HCT116 (cell line): ENCODE data around the gene POFUT2. TPM values are rescaled to one million over a fixed set of nuclear protein-coding genes. Genes with fewer than 3 reads are reported as not detected.

Experiments
- ATAC-seq: fragments of 200-7000 bp; cut with Tn5 transposase; 2 replicates; pipeline ENCODE4 v1.9.1; 2020; ENCODE audit warnings: mild to moderate bottlenecking, moderate library complexity
- BruUV-seq: library from RNA; stranded (reverse); fragments of 400-500 nt; replicated peaks from 2 replicates; lab custom pipeline; 2021; lab: Mats Ljungman, UMichigan
- CTCF ChIA-PET: fragments of 300-600 bp; sonication (Branson Sonifier 250); formaldehyde crosslinking; loops from one replicate; lab custom pipeline; 2021; ENCODE audit warnings: antibody characterized with exemption; lab: Charles Lee
- POLR2A ChIA-PET: fragments of 300-600, 350-600 bp; sonication (Branson Sonifier 250); formaldehyde crosslinking; loops from one replicate; lab custom pipeline; 2021; ENCODE audit warnings: antibody characterized with exemption; lab: Charles Lee
- RAD21 ChIA-PET, 2 experiments: fragments of 300-600 bp; sonication (Branson Sonifier 250); formaldehyde crosslinking; loops; one replicate each; lab custom pipeline; 2023; ENCODE audit warnings: low total read pairs in 2 of 2; ENCODE audit not compliant: uncharacterized antibody in 2 of 2, unreplicated experiment in 2 of 2, low non-redundant PET in 1 of 2; lab: Charles Lee
- DNase-seq: peaks from one replicate; pipeline ENCODE4 v3.0.0-alpha.2; 2010; ENCODE audit warnings: low read depth, low spot score
- H2AFZ ChIP-seq: fragments of 200-600 bp; shearing (Covaris generic), sonication (generic); 2 replicates; pipeline ENCODE4 v1.6.1; 2017; ENCODE audit warnings: low read depth, mixed run types, mixed read lengths, antibody characterized with exemption, low read length; ENCODE audit not compliant: poor library complexity, severe bottlenecking
- H3K27ac ChIP-seq: 2 replicates; pipeline ENCODE4 v1.5.1; 2012; ENCODE audit warnings: low read depth, low read length
- H3K27me3 ChIP-seq: fragments of 200-600 bp; sonication (generic); 2 replicates; pipeline ENCODE4 v1.6.1; 2016; ENCODE audit warnings: mixed run types, low read length, mixed read lengths; ENCODE audit not compliant: insufficient read depth
- H3K36me3 ChIP-seq, 2 experiments: fragments of 200-500 bp in 1 of 2; fragments of 200-600 bp in 1 of 2; sonication (Bioruptor generic) in 1 of 2; sonication (generic) in 1 of 2; 2 replicates each; pipeline versions ENCODE4 v1.5.1 to v1.6.1; 2014 to 2016; ENCODE audit warnings: low read length in 2 of 2, inconsistent platforms in 1 of 2, mixed read lengths in 1 of 2, mixed run types in 1 of 2; ENCODE audit not compliant: insufficient read depth in 2 of 2, control insufficient read depth in 1 of 2
- H3K4me1 ChIP-seq, 2 experiments: fragments of 200-600 bp in 1 of 2; sonication (generic) in 1 of 2; 2 replicates each; pipeline versions ENCODE4 v1.5.1 to v1.6.1; 2012 to 2017; ENCODE audit warnings: low read length in 2 of 2, inconsistent platforms in 1 of 2, mild to moderate bottlenecking in 1 of 2, mixed read lengths in 1 of 2, mixed run types in 1 of 2, moderate library complexity in 1 of 2; ENCODE audit not compliant: insufficient read depth in 2 of 2, control insufficient read depth in 1 of 2
- H3K4me2 ChIP-seq: fragments of 200-600 bp; sonication (generic); 2 replicates; pipeline ENCODE4 v1.6.1; 2017; ENCODE audit warnings: mixed run types, low read length, mixed read lengths
- H3K4me3 ChIP-seq, 2 experiments: fragments of 200-600 bp in 1 of 2; sonication (generic) in 1 of 2; replicated peaks in 1 of 2; 2 replicates each; pipeline ENCODE4 v1.5.1; 2011 to 2016; ENCODE audit warnings: low read length in 2 of 2, control low read depth in 1 of 2, low read depth in 1 of 2, mild to moderate bottlenecking in 1 of 2, mixed read lengths in 1 of 2, mixed run types in 1 of 2
- H3K79me2 ChIP-seq: fragments of 200-600 bp; sonication (generic); 2 replicates; pipeline ENCODE4 v1.6.1; 2017; ENCODE audit warnings: mild to moderate bottlenecking, mixed run types, low read length, moderate library complexity, mixed read lengths; ENCODE audit not compliant: insufficient read depth
- H3K9ac ChIP-seq: fragments of 200-600 bp; sonication (generic); 2 replicates; pipeline ENCODE4 v1.6.1; 2016; ENCODE audit warnings: low read length, mixed read lengths
- H3K9me2 ChIP-seq: fragments of 200-600 bp; sonication (generic), shearing (Covaris generic); 2 replicates; pipeline ENCODE4 v1.6.1; 2017; ENCODE audit warnings: mixed run types, mild to moderate bottlenecking, moderate library complexity; ENCODE audit not compliant: insufficient read depth
- H3K9me3 ChIP-seq, 2 experiments: fragments of 200-500 bp in 1 of 2; fragments of 200-600 bp in 1 of 2; sonication (Bioruptor generic) in 1 of 2; sonication (generic) in 1 of 2; 2 replicates each; pipeline ENCODE4 v1.6.1; 2014 to 2017; ENCODE audit warnings: low read length in 2 of 2, mixed read lengths in 2 of 2, inconsistent platforms in 1 of 2, low read depth in 1 of 2, mild to moderate bottlenecking in 1 of 2, mixed run types in 1 of 2, moderate library complexity in 1 of 2; ENCODE audit not compliant: control insufficient read depth in 1 of 2, insufficient read depth in 1 of 2
- H4K20me1 ChIP-seq: fragments of 200-600 bp; sonication (generic), shearing (Covaris generic); 2 replicates; pipeline ENCODE4 v1.6.1; 2017; ENCODE audit warnings: mixed run types, mild to moderate bottlenecking, moderate library complexity; ENCODE audit not compliant: insufficient read depth
- CBX3 ChIP-seq: IDR thresholded peaks from 2 replicates; pipeline ENCODE4 v1.6.1; 2012; ENCODE audit warnings: low read depth
- CTCF ChIP-seq, 3 experiments: fragments of 200-600 bp in 1 of 3; sonication (generic) in 1 of 3; IDR thresholded peaks in 2 of 3; conservative IDR thresholded peaks in 1 of 3; 2 replicates each; pipeline ENCODE4 v1.5.1; 2012 to 2017; ENCODE audit warnings: low read depth in 2 of 3, low read length in 2 of 3, antibody characterized with exemption in 1 of 3, borderline replicate concordance in 1 of 3, control low read depth in 1 of 3, mild to moderate bottlenecking in 1 of 3, mixed read lengths in 1 of 3, mixed run types in 1 of 3, moderate library complexity in 1 of 3; ENCODE audit not compliant: insufficient read depth in 1 of 3
- ELF1 ChIP-seq: IDR thresholded peaks from 2 replicates; pipeline ENCODE4 v1.6.1; 2012; ENCODE audit warnings: low read depth, borderline replicate concordance
- EZH2 ChIP-seq: fragments of 200-600 bp; sonication (generic); IDR thresholded peaks from 2 replicates; pipeline ENCODE4 v1.6.1; 2017; ENCODE audit warnings: antibody characterized with exemption, mixed run types
- FOSL1 ChIP-seq: IDR thresholded peaks from 2 replicates; pipeline ENCODE4 v1.6.1; 2012; ENCODE audit warnings: low read depth
- JUND ChIP-seq: IDR thresholded peaks from 2 replicates; pipeline ENCODE4 v1.6.1; 2012
- POLR2A ChIP-seq: IDR thresholded peaks from 2 replicates; pipeline ENCODE4 v1.7.0; 2011; ENCODE audit warnings: borderline replicate concordance; ENCODE audit not compliant: insufficient read depth, insufficient read length; ENCODE audit errors: extremely low read depth
- POLR2AphosphoS5 ChIP-seq: IDR thresholded peaks from 2 replicates; pipeline ENCODE4 v1.6.1; 2011; ENCODE audit warnings: mild to moderate bottlenecking, low read depth, low read length, moderate library complexity
- RAD21 ChIP-seq: IDR thresholded peaks from 2 replicates; pipeline ENCODE4 v1.6.1; 2012; ENCODE audit warnings: low read depth, mild to moderate bottlenecking
- SRF ChIP-seq: IDR thresholded peaks from 2 replicates; pipeline ENCODE4 v1.6.1; 2012; ENCODE audit warnings: low read depth
- ZFX ChIP-seq: fragments of 450-650 bp; IDR thresholded peaks from 2 replicates; pipeline ENCODE4 v1.6.1; 2017
- ZNF274 ChIP-seq: fragments of 200-500 bp; sonication (Bioruptor generic); IDR thresholded peaks from 2 replicates; pipeline ENCODE4 v1.6.1; 2014; ENCODE audit warnings: mild to moderate bottlenecking, low read depth, low read length, inconsistent platforms
- intact Hi-C: fragments of 100-400 bp; cut with micrococcal nuclease; formaldehyde crosslinking; loops from 2 replicates; pipeline ENCODE4 v1.10.0; 2022
- total RNA-seq: library from RNA; stranded (reverse); gene quantifications from one replicate; pipeline ENCODE4 v1.2.1, GENCODE V29; 2021; ENCODE audit not compliant: unreplicated experiment
- TF ChIP-seq, protein P1 (sequence below): IDR thresholded peaks from 2 replicates; pipeline ENCODE4 v1.6.1; 2011; ENCODE audit warnings: mild to moderate bottlenecking, low read length, moderate library complexity; ENCODE audit not compliant: insufficient replicate concordance; ENCODE audit errors: extremely low read depth

POFUT2 gene
- total RNA-seq, 1 experiment from 2014 or later: 20.5 TPM

- no peaks in the 10 kb centered on the region for H3K27me3 ChIP-seq
- H3K4me2 ChIP-seq: no peak overlapping the region
- no peaks in the 10 kb centered on the region for H4K20me1 ChIP-seq
- H3K27ac ChIP-seq: no peak overlapping the region
- DNase-seq (no peak), ATAC-seq (no peak)
- CTCF ChIA-PET: interaction anchor here (1.5 kb wide), 1 partner anchor 10 kb away, joined by 3 read pairs; no protein-coding TSS in a partner anchor
- no peak overlapping the region for H3K4me3 ChIP-seq
- TF ChIP-seq CTCF (IDR thresholded peaks at IDR 0.05 in 2 of 3, conservative IDR thresholded peaks at IDR 0.05 in 1 of 3; ENCODE audit: borderline replicate concordance in 1 of 3, insufficient read depth in 1 of 3, low read depth in 2 of 3, low read length in 2 of 3) (no peak), SRF (no peak), JUND (no peak), FOSL1 (no peak), POLR2A (no peak), POLR2AphosphoS5 (no peak), ELF1 (no peak), RAD21 (no peak), EZH2 (no peak), ZFX (no peak), ZNF274 (no peak), CBX3 (no peak)
- TF ChIP-seq, protein P1, sequence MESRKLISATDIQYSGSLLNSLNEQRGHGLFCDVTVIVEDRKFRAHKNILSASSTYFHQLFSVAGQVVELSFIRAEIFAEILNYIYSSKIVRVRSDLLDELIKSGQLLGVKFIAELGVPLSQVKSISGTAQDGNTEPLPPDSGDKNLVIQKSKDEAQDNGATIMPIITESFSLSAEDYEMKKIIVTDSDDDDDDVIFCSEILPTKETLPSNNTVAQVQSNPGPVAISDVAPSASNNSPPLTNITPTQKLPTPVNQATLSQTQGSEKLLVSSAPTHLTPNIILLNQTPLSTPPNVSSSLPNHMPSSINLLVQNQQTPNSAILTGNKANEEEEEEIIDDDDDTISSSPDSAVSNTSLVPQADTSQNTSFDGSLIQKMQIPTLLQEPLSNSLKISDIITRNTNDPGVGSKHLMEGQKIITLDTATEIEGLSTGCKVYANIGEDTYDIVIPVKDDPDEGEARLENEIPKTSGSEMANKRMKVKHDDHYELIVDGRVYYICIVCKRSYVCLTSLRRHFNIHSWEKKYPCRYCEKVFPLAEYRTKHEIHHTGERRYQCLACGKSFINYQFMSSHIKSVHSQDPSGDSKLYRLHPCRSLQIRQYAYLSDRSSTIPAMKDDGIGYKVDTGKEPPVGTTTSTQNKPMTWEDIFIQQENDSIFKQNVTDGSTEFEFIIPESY: no peak
- no peaks in the 10 kb centered on the region for H3K4me1 ChIP-seq
- RAD21 ChIA-PET: no interaction called here
- intact Hi-C loops: no loop called here
- H3K9ac ChIP-seq: no peak overlapping the region
- POLR2A ChIA-PET: no interaction called here
- no peaks in the 10 kb centered on the region for H3K9me2 ChIP-seq
- H3K9me3 ChIP-seq: no peaks in the 10 kb centered on the region
- H3K36me3 ChIP-seq: no peaks in the 10 kb centered on the region
- no peaks in the 10 kb centered on the region for H3K79me2 ChIP-seq
- no TSS peak for BruUV-seq
- no peak overlapping the region for H2AFZ ChIP-seq
Observed at GRCh38 chr21:45303091-45303615, 15.5 kb upstream of the POFUT2 start.
